Omental fat pad (tissue), 4 donors: ENCODE results near the gene DDX3Y. TPM values are rescaled to one million over a fixed set of nuclear protein-coding genes. Genes with fewer than 3 reads are reported as not detected.

ENCODE experiments used
- ATAC-seq: fragments of 150-250 bp; one replicate; pipeline ENCODE4 v1.9.1; 2016; ENCODE audit warnings: mild to moderate bottlenecking, moderate library complexity; ENCODE audit not compliant: low FRiP score
- DNase-seq: peaks from one replicate; pipeline ENCODE4 v3.0.0-alpha.2; 2019; ENCODE audit warnings: low spot score
- total RNA-seq, 4 donors: library from RNA; depleted of rRNA; stranded (reverse); fragments of >200 nt; gene quantifications; one replicate each; pipeline ENCODE4 v1.1.0, GENCODE V29; 2016
- TF ChIP-seq, protein P1 (sequence below), 3 donors: fragments of 450-650 bp; IDR thresholded peaks; one replicate each; pipeline ENCODE4 v1.5.1; 2016 to 2017; ENCODE audit warnings: antibody characterized with exemption in 3 of 3, mild to moderate bottlenecking in 3 of 3, moderate library complexity in 2 of 3

Gene DDX3Y
- total RNA-seq, 4 donors from 2014 or later = 0.13 to 166 (median 52.0) TPM

GRCh38 chrY:12913541-12913940 lies 8.9 kb downstream of the DDX3Y start:
- TF ChIP-seq, protein P1, sequence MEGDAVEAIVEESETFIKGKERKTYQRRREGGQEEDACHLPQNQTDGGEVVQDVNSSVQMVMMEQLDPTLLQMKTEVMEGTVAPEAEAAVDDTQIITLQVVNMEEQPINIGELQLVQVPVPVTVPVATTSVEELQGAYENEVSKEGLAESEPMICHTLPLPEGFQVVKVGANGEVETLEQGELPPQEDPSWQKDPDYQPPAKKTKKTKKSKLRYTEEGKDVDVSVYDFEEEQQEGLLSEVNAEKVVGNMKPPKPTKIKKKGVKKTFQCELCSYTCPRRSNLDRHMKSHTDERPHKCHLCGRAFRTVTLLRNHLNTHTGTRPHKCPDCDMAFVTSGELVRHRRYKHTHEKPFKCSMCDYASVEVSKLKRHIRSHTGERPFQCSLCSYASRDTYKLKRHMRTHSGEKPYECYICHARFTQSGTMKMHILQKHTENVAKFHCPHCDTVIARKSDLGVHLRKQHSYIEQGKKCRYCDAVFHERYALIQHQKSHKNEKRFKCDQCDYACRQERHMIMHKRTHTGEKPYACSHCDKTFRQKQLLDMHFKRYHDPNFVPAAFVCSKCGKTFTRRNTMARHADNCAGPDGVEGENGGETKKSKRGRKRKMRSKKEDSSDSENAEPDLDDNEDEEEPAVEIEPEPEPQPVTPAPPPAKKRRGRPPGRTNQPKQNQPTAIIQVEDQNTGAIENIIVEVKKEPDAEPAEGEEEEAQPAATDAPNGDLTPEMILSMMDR (IDR thresholded peaks at IDR 0.05) = no peak
- ATAC-seq = no peak
- DNase-seq = no peak

- DNase-seq = no peak
- TF ChIP-seq, protein P1 (IDR thresholded peaks at IDR 0.05) = no peak
- no peak for ATAC-seq
These were observed 23.4 kb downstream of the DDX3Y start for GRCh38 chrY:12928043-12928442.

DNA sequence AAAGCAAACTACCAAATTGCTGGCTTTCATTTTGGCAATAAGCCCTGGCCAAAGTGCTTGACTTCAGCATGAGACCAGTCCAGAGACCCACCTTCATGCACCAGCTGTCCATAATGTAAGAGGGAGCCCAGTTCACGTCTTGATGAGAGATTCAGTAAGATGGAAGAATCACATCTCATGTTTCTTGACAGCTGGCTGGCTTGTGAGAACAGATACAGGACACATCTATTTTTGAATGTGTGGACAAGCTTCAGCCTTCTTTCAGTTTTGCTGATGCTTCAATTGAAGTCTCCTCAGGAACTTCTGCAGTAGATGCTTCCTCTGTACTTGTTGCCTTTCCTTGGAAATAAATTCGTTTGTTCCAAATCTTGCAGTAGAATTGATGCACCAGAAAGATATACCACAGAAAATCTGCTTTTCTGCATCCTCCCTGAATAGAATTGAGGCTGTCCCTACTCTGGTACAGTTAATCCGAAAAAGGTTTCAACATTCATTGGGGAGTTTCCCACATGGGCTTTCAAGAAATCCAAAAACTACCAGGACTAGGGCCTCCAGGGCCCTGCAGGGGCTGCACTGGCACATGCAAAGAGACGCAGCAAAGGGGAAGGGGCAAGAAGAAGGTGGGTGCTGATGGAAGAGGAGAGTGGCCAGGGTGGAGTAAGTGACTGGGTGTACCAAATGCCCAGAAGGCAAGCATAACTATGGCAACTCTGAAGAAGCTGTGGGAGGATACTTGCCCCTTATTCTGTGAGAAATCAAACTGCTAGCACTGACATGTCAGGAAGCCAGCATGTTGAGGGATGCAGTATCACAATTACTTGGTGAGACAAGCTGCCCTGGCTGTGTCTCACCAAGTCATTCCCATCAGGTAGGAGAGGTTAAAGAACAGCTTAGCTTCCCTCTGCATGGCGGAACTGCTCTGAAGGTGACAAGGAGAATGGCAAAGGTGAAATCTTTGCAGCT lies 37.3 kb downstream of the DDX3Y start:
- TF ChIP-seq, protein P1 (IDR thresholded peaks at IDR 0.05) = no peak
- no peak for ATAC-seq
- DNase-seq = no peak

Other genes starting within 250 kb of the DDX3Y start
- 10 to 100 TPM in 2 of 4 donors, under 1 TPM in 2; 0.06 to 24.3 (median 12.3) TPM for gene USP9Y, start 203.6 kb upstream of the DDX3Y start, total RNA-seq